GM12872 (cell line): ENCODE measurements around the gene KIAA0232.

Experiments used
- TF ChIP-seq, protein P1 (sequence below): IDR thresholded peaks from 3 replicates; pipeline ENCODE4 v1.5.1; 2011; ENCODE audit warnings: low read depth, mild to moderate bottlenecking, low read length, moderate library complexity; ENCODE audit not compliant: insufficient read depth

The KIAA0232 gene

DNA sequence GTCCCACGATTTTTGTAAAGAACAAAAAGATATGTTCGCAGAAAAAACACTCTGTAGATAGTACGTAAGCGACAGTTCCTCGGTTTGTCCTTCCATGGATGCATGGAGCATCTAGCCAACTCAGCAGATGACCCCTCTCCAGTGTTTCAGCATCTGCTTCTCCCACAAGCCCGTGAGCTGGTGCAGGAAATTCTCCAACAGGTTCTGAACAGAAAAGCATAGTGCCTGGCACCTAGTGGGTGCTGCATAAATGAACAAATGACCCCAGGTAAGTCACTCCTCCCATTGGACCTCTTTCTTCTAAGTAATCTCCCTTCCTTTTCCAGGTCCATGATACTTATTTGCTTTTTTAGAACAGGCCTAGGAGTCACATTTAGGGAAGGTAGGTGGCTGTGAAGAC is 966 bp upstream of the KIAA0232 start:
- TF ChIP-seq, protein P1, sequence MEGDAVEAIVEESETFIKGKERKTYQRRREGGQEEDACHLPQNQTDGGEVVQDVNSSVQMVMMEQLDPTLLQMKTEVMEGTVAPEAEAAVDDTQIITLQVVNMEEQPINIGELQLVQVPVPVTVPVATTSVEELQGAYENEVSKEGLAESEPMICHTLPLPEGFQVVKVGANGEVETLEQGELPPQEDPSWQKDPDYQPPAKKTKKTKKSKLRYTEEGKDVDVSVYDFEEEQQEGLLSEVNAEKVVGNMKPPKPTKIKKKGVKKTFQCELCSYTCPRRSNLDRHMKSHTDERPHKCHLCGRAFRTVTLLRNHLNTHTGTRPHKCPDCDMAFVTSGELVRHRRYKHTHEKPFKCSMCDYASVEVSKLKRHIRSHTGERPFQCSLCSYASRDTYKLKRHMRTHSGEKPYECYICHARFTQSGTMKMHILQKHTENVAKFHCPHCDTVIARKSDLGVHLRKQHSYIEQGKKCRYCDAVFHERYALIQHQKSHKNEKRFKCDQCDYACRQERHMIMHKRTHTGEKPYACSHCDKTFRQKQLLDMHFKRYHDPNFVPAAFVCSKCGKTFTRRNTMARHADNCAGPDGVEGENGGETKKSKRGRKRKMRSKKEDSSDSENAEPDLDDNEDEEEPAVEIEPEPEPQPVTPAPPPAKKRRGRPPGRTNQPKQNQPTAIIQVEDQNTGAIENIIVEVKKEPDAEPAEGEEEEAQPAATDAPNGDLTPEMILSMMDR, result no peak

DNA sequence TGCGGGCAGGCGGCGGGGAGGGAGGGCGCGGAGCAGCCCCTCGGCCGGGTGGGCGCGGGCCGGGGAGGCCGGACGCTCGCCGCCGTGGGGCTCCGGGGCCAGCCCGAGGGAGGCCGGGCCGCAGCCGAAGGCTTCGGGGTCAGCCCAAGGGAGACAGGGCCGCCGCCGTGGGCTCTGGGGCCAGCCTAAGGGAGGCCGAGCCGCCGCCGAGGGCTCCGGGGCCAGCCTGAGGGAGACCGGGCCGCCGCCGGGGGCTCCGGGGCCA is 251 bp downstream of the KIAA0232 start:
- TF ChIP-seq, protein P1, result no peak

DNA sequence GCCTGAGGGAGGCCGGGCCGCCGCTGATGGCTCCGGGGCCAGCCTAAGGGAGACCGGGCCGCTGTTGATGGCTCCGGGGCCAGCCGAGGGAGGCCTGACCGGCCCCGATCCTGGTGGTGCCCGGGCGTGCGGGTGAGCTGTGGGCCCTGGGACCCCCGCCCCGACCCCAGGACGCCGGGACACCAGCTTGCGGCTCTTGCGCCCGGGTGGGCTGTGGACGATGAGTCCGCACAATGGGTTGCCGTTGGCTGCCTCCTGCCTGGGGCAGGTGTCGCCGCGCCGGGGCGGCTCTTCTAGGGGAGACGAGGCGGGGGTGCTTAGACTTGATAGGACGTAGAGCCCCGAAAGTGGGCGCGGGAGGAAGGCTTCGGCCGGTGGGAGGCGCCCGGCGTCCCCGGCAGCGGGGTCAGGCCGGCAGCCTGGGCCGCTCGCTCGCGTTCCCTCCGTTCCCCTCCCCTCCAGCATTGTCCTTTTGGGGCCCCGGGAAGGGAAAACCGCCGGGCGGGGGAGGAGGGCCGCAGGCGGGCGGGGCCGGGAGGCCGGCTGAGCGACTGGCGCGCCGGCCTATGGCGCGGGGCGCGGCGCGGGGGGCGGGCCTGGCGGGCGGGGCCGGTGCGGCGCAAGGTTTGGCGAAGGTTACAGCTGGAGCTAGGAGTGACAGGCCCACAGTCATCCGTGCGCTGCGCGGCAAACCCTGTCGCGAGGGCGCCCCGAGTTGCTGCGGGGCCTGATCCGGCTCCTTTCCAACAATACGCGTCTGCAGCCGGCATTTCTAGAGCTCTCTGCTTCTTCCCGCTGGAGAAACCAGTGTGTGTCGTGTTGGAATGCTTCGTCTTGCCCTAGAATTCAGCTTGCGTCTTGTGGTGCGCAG is 819 bp downstream of the KIAA0232 start:
- TF ChIP-seq, protein P1, result no peak

DNA sequence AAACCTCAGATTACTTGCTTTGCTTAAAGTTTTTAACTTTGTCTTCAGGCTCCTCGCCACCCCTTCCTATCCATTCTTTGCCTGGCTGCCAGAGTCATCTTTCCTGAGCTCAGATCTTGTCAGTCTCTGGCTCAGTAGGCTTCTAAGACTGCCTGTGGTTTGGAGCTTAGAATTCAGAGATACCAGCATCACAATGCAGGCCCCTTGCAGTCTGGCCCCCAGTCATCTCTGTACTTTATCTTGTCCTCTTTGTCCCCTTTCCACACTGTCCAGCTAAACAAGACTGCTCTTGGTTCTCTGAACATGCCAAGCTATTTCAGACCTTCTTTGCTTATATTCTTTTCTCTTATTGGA is 3.0 kb downstream of the KIAA0232 start:
- TF ChIP-seq, protein P1, result no peak

DNA sequence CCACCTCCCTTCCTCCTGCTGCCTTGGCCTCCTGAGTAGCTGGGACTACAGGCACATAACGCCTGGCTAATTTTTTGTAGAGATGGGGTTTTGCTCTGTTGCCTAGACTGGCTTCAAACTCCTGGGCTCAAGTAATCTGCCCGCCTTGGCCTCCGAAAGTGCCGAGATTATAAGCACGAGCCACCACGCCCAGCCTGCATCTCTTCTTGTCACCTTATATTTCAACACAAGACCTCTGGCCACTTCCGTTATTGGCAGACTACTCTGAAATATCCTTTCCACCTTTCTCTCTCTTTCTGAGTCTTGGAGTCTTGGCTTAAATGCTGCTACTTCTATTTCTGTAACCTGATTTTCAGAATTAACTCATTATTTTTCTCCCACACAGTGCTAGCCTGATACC is 5.6 kb downstream of the KIAA0232 start:
- TF ChIP-seq, protein P1, result no peak

DNA sequence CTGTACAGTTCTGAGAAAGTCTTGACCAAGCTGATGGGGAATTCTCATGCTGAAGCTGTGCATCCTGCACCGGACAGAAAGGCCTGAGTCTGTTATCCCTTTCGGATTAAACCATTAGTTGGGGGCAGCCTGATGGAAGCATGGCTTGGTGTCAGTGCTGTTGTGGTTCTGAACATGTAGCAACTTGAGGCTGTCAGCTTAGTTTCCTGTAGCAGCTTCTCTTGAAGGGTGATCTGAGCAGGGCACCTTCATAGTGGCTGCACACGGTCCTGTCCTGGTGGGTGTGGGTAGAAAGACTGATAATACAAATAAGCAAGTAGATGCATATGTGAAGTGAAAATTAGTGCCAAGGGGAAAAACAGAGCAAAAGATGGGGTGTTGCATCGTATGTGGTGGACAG is 11.7 kb downstream of the KIAA0232 start:
- TF ChIP-seq, protein P1, result no peak

DNA sequence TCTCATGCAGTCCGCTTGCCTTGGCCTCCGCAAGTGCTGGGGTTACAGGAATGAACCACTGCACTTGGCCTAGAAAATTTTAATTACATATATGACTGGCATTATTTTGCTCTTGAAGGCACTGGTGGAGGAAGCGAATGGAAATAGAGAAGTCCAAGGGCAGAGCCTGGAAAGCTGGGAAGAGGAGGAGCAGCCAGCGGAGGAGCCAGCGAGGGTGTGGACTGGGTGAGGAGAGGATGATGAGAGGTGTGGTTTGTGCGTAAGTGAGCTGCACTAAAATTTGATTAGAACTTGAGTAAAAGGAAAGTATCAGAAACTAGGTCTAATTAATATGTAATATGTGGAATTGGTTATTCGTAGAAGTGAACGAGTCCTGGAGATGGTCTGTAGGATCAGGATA is 13.3 kb downstream of the KIAA0232 start:
- TF ChIP-seq, protein P1, result no peak
